HFFc6 (cell line): ENCODE results near the gene ARHGAP26. TPM values are rescaled to one million over a fixed set of nuclear protein-coding genes. Genes with fewer than 3 reads are reported as not detected.

Experiments
- DNase-seq: peaks from one replicate; pipeline ENCODE4 v3.0.0-alpha.2; 2018
- H3K27ac Mint-ChIP-seq: 2 replicates; pipeline ENCODE4 v1.8.0; 2020; ENCODE audit warnings: mild to moderate bottlenecking, mixed read lengths
- H3K27me3 Mint-ChIP-seq: 2 replicates; pipeline ENCODE4 v1.8.0; 2021; ENCODE audit warnings: mild to moderate bottlenecking, moderate library complexity, mixed read lengths; ENCODE audit not compliant: insufficient read depth
- H3K36me3 Mint-ChIP-seq: 2 replicates; pipeline ENCODE4 v1.8.0; 2021; ENCODE audit warnings: low read depth, mixed read lengths
- H3K4me1 Mint-ChIP-seq: 2 replicates; pipeline ENCODE4 v1.8.0; 2020; ENCODE audit warnings: low read depth, mixed read lengths
- H3K4me3 Mint-ChIP-seq: 2 replicates; pipeline ENCODE4 v1.8.0; 2020; ENCODE audit warnings: mild to moderate bottlenecking, moderate library complexity, mixed read lengths
- H3K9me3 Mint-ChIP-seq: 2 replicates; pipeline ENCODE4 v1.8.0; 2020; ENCODE audit warnings: mild to moderate bottlenecking, mixed read lengths
- CTCF ChIP-seq: fragments of 200-600 bp; sonication (generic); IDR thresholded peaks from 2 replicates; pipeline ENCODE4 v1.5.0; 2021; ENCODE audit warnings: antibody characterized with exemption, mild to moderate bottlenecking
- total RNA-seq, 6 experiments: library from RNA; stranded (reverse); fragmentation: NEBNext Ultra II Directional; extraction: Animal tissue kit (Norgen Biotek cat#: 25700); gene quantifications; 2 replicates in 1 of 6; 3 replicates in 5 of 6; pipeline ENCODE4 v1.2.3, GENCODE V29; 2021

Gene ARHGAP26
- total RNA-seq, 6 experiments from 2014 or later: 2.3 to 3.6 (median 3.1) TPM

- Mint-ChIP-seq H3K27ac (no peak overlapping the region), H3K27me3 (peaks cover 1% of the 10 kb centered on the region), H3K4me1 (peaks cover 42% of the 10 kb centered on the region), H3K36me3 (no peaks in the 10 kb centered on the region), H3K4me3 (no peak overlapping the region), H3K9me3 (no peaks in the 10 kb centered on the region)
- DNase-seq: no peak
- TF ChIP-seq CTCF: no peak
Measured at GRCh38 chr5:143216211-143216610, 446.0 kb downstream of the ARHGAP26 start.

GRCh38 chr5:143217065-143217803, 447.1 kb downstream of the ARHGAP26 start:
- DNase-seq: no peak

GRCh38 chr5:143217804-143218160, 447.6 kb downstream of the ARHGAP26 start:
- H3K4me1 Mint-ChIP-seq: peaks cover 50% of the 10 kb centered on the region
- H3K9me3 Mint-ChIP-seq: no peaks in the 10 kb centered on the region
- H3K4me3 Mint-ChIP-seq: no peak overlapping the region
- no peak for DNase-seq
- no peak overlapping the region for H3K27ac Mint-ChIP-seq
- no peaks in the 10 kb centered on the region for H3K36me3 Mint-ChIP-seq
- peaks cover 1% of the 10 kb centered on the region for H3K27me3 Mint-ChIP-seq
- TF ChIP-seq CTCF: no peak

More at GRCh38 chr5:143217065-143217803, 447.1 kb downstream of the ARHGAP26 start:
- no peaks in the 10 kb centered on the region for H3K9me3 Mint-ChIP-seq
- TF ChIP-seq CTCF: no peak
- peaks cover 45% of the 10 kb centered on the region for H3K4me1 Mint-ChIP-seq
- peaks cover 1% of the 10 kb centered on the region for H3K27me3 Mint-ChIP-seq
- no peaks in the 10 kb centered on the region for H3K36me3 Mint-ChIP-seq
- no peak overlapping the region for H3K27ac Mint-ChIP-seq
- no peak overlapping the region for H3K4me3 Mint-ChIP-seq

- Mint-ChIP-seq H3K4me1 (peaks cover 52% of the 10 kb centered on the region), H3K4me3 (no peak overlapping the region), H3K27ac (no peak overlapping the region), H3K36me3 (no peaks in the 10 kb centered on the region), H3K27me3 (peaks cover 1% of the 10 kb centered on the region; the same call in 1 of the 2 replicates), H3K9me3 (no peaks in the 10 kb centered on the region)
- no peak for TF ChIP-seq CTCF
- DNase-seq: no peak
Measured at GRCh38 chr5:143218517-143219170, 448.5 kb downstream of the ARHGAP26 start.

GRCh38 chr5:143219696-143220095, 449.5 kb downstream of the ARHGAP26 start:
- DNase-seq: peak; percentile 19
- no peaks in the 10 kb centered on the region; the same call in 1 of the 2 replicates for H3K27me3 Mint-ChIP-seq
- no peak overlapping the region for H3K4me3 Mint-ChIP-seq
- no peaks in the 10 kb centered on the region for H3K36me3 Mint-ChIP-seq
- no peaks in the 10 kb centered on the region for H3K9me3 Mint-ChIP-seq
- no peak for TF ChIP-seq CTCF
- 0 out of 2 replicates have a peak overlapping the region, but pooled peaks have one; percentile 8 for H3K27ac Mint-ChIP-seq
- peaks cover 49% of the 10 kb centered on the region for H3K4me1 Mint-ChIP-seq
